Germinal center (tissue), 1 donor: ENCODE measurements around the gene AIP.
"Not testable (repeated sequence)": the region's sequence is repeated elsewhere in the genome, so short reads cannot be mapped to it uniquely, and the experiment has no call there.

ENCODE experiments used
- DNase-seq: peaks from one replicate; pipeline ENCODE4 v3.0.0; 2012; ENCODE audit warnings: mixed read lengths, low spot score

Gene AIP

DNA sequence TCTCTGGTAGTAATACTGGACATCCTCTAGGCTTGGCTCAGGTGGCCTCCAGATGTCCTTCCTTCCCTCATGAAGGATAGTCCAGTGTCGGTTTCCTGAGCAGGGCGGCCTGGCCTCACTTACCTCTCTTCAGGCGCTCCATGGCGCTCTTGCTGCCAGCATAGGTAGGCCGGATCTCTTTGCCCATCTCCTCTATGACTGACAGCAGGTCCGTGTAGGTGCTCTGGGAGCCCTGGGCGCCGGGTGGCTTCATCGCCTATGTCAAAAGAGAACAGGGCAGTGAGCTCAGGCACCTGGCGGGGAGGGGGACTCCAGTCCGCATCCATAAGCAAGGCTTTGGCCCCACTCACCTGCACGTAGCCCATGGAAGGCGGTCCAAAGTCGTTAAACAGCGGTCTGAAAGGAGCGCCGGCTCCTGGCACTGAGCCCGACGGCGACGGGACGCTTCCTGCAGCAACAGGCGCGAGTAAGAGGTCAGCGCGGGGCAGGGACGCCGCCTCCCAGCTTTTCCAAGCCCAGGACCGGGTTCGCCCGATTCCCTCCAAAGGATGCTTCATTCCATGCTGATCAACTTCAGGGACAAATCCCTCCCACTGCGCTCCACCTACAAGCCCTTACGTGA, 24.5 kb downstream of the AIP start:
- DNase-seq: no peak

- DNase-seq: peak; percentile 99
Measured at GRCh38 chr11:67507864-67508485, 25.1 kb downstream of the AIP start, which contains the start of gene CDK2AP2. TSS of gene CDK2AP2 (minus strand) at chr11:67508162. CDS start at chr11:67508082, 80 bp downstream.

DNA sequence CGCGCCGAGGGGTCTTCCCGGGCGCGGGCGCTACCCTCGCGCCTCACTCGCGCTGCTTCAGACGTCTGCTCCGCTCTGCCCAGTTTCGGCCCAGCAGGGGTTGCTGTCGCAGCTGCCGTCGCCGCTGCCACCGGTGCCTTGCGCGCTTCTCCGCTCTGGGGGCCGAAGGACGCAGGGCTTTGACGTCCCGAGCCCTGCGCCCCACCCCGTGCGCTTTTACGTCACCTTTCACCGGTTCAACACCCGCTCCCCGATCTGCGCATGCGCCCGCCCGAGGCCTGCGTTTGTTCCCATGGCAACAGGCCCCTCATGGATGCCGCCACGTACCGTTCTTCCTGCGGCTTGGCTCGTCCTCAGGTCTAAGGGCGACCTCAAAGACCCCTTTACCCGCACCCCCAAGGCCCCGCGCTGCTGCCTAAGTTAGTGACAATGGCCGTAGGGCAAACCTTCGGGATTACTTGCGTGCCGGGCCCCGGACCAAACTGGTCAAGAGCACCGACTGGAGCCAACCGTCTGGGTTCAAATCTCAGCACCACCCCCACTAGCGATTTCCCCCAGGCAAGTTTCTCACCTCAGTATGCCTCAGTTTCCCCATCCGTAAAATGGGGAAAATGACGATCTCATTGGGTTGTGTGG, 25.8 kb downstream of the AIP start:
- DNase-seq: peak; percentile 99

DNA sequence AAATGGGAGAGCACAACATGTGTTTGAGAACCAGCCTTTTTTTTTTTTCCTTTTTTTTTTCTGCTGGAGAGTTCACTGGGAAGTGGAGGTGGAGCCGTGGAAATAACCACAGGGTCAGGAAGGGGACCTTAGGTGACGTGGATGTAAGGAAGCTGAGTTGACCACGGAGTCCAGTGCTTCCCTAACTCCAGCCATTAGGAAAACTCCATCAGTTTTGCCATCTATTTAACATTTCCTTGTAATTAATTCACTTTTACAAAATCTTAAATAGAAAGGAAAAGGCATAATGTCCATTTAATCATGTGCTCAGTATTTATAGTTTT, 27.2 kb downstream of the AIP start:
- DNase-seq: no peak

DNA sequence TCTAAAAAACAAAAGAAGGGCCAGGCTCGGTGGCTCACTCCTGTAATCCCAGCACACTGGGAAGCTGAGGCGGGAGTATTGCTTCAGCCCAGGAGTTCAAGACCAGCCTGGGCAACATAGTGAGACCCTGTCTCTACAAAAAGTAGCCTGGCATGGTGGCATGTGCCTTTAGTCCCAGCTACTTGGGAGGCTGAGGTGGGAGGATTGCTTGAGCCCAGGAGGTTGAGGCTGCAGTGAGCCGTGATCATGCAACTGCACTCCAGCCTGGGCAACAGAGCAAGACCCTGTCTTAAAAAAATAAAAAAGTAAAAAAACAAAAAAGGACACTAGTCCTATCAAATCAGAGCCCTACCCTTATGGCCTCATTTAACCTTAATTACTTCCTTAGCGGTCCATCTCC, 28.7 kb downstream of the AIP start:
- not testable (repeated sequence) for DNase-seq

GRCh38 chr11:67514116-67514515, 31.3 kb downstream of the AIP start:
- no peak for DNase-seq

GRCh38 chr11:67516806-67517205, 34.0 kb downstream of the AIP start:
- DNase-seq: no peak

- no peak for DNase-seq
Measured at GRCh38 chr11:67517784-67518552, 35.1 kb downstream of the AIP start.

- no peak for DNase-seq
Measured at GRCh38 chr11:67519726-67520125, 36.9 kb downstream of the AIP start.

GRCh38 chr11:67520856-67521824, 38.3 kb downstream of the AIP start:
- no peak for DNase-seq

DNA sequence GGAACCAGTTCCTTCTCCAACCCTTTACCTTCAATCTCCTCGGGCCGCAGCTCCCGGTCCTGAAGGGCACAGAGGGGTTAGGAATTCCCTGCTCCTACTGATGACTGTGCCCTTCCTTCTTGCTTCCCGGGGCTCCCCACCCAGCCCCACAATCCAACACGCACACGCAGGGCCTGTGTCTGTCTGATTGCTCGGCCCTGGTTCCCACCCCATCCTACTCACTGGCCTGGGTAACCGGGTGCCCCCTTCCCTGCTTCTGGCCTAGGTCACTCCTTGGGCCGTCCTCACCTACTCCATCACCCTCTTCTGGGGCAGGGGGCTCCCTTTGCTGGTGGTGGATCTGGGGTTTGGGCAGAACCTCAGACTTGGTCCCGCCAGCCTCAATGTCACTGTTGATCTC, 39.1 kb downstream of the AIP start:
- DNase-seq: no peak

GRCh38 chr11:67522338-67522737, 39.5 kb downstream of the AIP start:
- DNase-seq: no peak

- no peak for DNase-seq
Measured at GRCh38 chr11:67522844-67523555, 40.2 kb downstream of the AIP start, which contains the start of gene CABP2. TSS of gene CABP2 (minus strand) at chr11:67523446. CDS start at chr11:67523326, 120 bp downstream.

DNA sequence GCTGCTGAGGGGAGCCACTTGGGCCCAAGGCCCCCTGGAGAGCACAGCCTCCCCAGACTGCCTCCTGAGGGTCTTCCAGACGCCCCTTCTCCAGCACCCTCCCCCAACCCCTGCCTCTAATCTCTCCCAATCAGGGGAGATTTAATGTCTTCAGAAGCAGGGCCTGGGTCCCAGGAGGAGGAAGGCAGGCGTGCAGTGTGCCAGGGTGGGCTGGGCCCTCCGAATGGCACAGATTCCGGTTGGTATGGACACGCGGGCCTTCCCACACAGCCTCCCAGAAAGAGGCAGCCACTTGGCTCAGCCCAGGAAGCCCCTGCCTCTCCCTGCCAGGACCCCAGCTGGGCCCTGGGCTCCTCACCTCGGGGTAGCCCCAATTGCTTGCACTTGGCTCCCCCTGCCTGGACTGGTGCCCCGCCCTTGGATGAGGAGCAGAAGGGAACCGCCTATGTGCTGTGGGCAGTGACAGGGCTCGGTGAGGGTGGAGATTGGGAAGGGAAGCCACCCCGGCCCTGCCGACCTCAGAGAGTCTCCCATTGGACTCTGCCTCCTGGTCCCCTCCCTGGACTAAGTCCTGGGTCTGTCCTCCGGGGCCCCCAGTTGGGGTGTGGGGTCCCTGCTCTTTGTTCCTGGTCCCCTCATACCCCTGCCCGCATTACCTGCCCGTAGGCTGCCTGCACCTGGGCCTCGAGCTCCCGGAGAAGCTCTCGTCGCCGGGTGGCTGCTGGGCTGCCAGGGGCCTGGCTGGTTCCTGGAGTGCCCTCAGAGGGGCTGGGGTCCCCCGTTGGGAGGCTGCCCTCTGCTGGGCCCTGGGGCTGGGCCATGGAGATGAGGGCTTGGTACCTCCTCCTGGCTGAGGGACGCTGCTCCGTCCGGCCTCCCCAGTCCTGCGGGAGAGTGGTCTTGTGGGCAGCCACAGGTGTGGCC, 41.0 kb downstream of the AIP start:
- DNase-seq: no peak

- DNase-seq: no peak
Measured at GRCh38 chr11:67524480-67524808, 41.6 kb downstream of the AIP start.

GRCh38 chr11:67525275-67525976, 42.6 kb downstream of the AIP start:
- DNase-seq: no peak

DNA sequence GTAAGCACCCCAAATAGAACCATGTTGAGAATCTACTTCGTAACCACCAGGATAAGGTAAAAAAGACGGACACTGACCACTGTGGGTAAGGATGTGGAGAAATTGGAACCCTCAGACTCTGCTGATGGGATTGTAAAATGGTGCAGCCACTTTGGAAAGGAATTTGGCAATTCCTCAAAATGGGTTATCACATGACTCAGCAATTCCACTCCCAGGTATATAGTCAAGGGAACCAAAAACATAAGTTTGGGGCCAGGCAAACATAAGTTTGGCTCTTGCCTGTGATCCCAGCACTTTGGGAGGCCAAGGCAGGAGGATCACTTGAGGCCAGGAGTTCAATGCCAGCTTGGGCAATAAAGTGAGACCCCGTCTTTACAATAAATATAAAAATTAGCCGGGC, 45.5 kb downstream of the AIP start:
- no peak for DNase-seq

GRCh38 chr11:67530282-67530592, 47.4 kb downstream of the AIP start:
- no peak for DNase-seq

DNA sequence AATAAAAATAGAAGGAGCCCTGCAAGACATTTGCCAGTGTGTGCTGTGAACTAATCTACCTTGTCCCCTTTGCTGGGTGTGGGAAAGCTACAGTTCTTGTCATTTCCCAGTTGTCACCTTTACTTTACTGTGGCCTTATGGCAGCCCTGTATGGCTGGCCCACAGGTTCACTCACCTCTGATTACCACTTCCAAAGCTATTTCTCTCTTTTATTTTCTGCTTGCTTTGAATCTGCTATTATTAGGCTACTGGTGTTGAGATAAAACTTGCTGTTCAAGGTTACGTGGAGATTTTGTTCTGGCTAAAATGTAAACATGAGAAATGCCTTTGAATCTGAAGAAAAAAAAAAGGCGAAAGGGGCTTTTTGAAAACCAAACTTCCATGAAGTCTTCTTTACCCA, 50.1 kb downstream of the AIP start:
- no peak for DNase-seq
